ENCODE measurements around the gene UTP11.

GRCh38 chr1:38022810-38023209 is 10.3 kb downstream of the UTP11 start:
- TF ChIP-seq CTCF (IDR thresholded peaks at IDR 0.05), result no peak
- no peak for TF ChIP-seq POLR2A (IDR thresholded peaks at IDR 0.05)
